HepG2 (cell line): ENCODE data around the gene CACNB4. TPM values are rescaled to one million over a fixed set of nuclear protein-coding genes. Genes with fewer than 3 reads are reported as not detected.

Experiments
- EED ChIP-seq: sonication (generic); formaldehyde crosslinking; IDR thresholded peaks from 2 replicates; pipeline ENCODE4 v1.5.0; 2020; ENCODE audit warnings: mild to moderate bottlenecking, missing genetic modification reagents
- FLYWCH1 ChIP-seq: sonication (generic); formaldehyde crosslinking; IDR thresholded peaks from 2 replicates; pipeline ENCODE4 v1.8.1; 2023; ENCODE audit warnings: mild to moderate bottlenecking, missing genetic modification reagents
- HNRNPH1 ChIP-seq: fragments of 200-400 bp; formaldehyde crosslinking; optimal IDR thresholded peaks from 2 replicates; pipeline ENCODE3; 2017; ENCODE audit warnings: mild to moderate bottlenecking, low read depth, low read length
- KDM6A ChIP-seq: IDR thresholded peaks from 2 replicates; pipeline ENCODE4 v1.6.1; 2016; ENCODE audit warnings: low read depth
- NR1H2 ChIP-seq: sonication (generic); formaldehyde crosslinking; IDR thresholded peaks from 2 replicates; pipeline ENCODE4 v1.8.1; 2022; ENCODE audit warnings: low read depth, missing genetic modification reagents, borderline replicate concordance
- SMAD3 ChIP-seq: sonication (generic); formaldehyde crosslinking; IDR thresholded peaks from 2 replicates; pipeline ENCODE4 v1.4.0; 2020; ENCODE audit warnings: missing genetic modification reagents
- SRSF9 ChIP-seq: fragments of 200-400 bp; formaldehyde crosslinking; IDR thresholded peaks from 2 replicates; pipeline ENCODE4 v1.6.1; 2018; ENCODE audit warnings: borderline replicate concordance, mild to moderate bottlenecking, low read depth, low read length; ENCODE audit not compliant: insufficient read depth, poor library complexity, severe bottlenecking
- SSRP1 ChIP-seq: IDR thresholded peaks from 2 replicates; pipeline ENCODE4 v1.6.1; 2016; ENCODE audit warnings: control low read depth
- ZBTB38 ChIP-seq: sonication (generic); formaldehyde crosslinking; IDR thresholded peaks from 2 replicates; pipeline ENCODE4 v1.5.1; 2020; ENCODE audit warnings: mild to moderate bottlenecking, missing genetic modification reagents
- ZEB1 ChIP-seq: IDR thresholded peaks from 2 replicates; pipeline ENCODE4 v1.6.1; 2012; ENCODE audit warnings: mild to moderate bottlenecking, low read depth, inconsistent platforms; ENCODE audit not compliant: insufficient replicate concordance
- ZNF563 ChIP-seq: sonication (generic); formaldehyde crosslinking; IDR thresholded peaks from 2 replicates; pipeline ENCODE4 v1.8.0; 2022; ENCODE audit warnings: mild to moderate bottlenecking, moderate library complexity, missing genetic modification reagents
- ZNF607 ChIP-seq: sonication (generic); formaldehyde crosslinking; IDR thresholded peaks from 2 replicates; pipeline ENCODE4 v1.5.1; 2020; ENCODE audit warnings: missing genetic modification reagents, mild to moderate bottlenecking, borderline replicate concordance
- ZNF768 ChIP-seq: sonication (generic); formaldehyde crosslinking; IDR thresholded peaks from 2 replicates; pipeline ENCODE4 v1.4.0; 2020; ENCODE audit warnings: missing genetic modification reagents
- ZSCAN20 ChIP-seq: sonication (generic); formaldehyde crosslinking; IDR thresholded peaks from 2 replicates; pipeline ENCODE4 v1.4.0; 2020; ENCODE audit warnings: missing genetic modification reagents, mild to moderate bottlenecking, borderline replicate concordance
- polyA plus RNA-seq, 8 experiments: library from polyadenylated mRNA; depleted of rRNA in 3 of 8; stranded (reverse) in 7 of 8; unstranded in 1 of 8; fragments of >200 nt; fragmentation: Illumina TruSeq in 4 of 8; extraction: Trizol in 4 of 8; gene quantifications; 2 replicates each; pipeline versions ENCODE4 v1.2.1 to v1.2.3, GENCODE V29; 2011 to 2016; ENCODE audit warnings: low read depth in 4 of 8, missing spikeins in 1 of 8, mixed read lengths in 1 of 8; ENCODE audit not compliant: insufficient read depth in 1 of 8
- total RNA-seq, 5 experiments: library from RNA; depleted of rRNA; stranded (reverse); fragments of >200 nt; fragmentation: Illumina TruSeq; extraction: Trizol; gene quantifications; 2 replicates each; pipeline ENCODE4 v1.2.3, GENCODE V29; 2016; ENCODE audit warnings: low read depth in 1 of 5
- TF ChIP-seq, protein P1 (sequence below): sonication (generic); formaldehyde crosslinking; IDR thresholded peaks from 2 replicates; pipeline ENCODE4 v1.9.0; 2021; ENCODE audit warnings: mild to moderate bottlenecking, missing genetic modification reagents
- TF ChIP-seq, protein P2 (sequence below): sonication (generic); formaldehyde crosslinking; conservative IDR thresholded peaks from 2 replicates; pipeline ENCODE4 v1.8.0; 2022; ENCODE audit warnings: low read depth, missing genetic modification reagents
- TF ChIP-seq, protein P3 (sequence below): sonication (generic); formaldehyde crosslinking; IDR thresholded peaks from 2 replicates; pipeline ENCODE4 v1.4.0; 2020; ENCODE audit warnings: missing genetic modification reagents, mild to moderate bottlenecking, borderline replicate concordance

The CACNB4 gene
- total and polyA plus RNA-seq, 2 of the 13 experiments (the other 11 are each of a cell fraction or from before 2014, with no cell fraction given) = 5.1 to 14.3 TPM

DNA sequence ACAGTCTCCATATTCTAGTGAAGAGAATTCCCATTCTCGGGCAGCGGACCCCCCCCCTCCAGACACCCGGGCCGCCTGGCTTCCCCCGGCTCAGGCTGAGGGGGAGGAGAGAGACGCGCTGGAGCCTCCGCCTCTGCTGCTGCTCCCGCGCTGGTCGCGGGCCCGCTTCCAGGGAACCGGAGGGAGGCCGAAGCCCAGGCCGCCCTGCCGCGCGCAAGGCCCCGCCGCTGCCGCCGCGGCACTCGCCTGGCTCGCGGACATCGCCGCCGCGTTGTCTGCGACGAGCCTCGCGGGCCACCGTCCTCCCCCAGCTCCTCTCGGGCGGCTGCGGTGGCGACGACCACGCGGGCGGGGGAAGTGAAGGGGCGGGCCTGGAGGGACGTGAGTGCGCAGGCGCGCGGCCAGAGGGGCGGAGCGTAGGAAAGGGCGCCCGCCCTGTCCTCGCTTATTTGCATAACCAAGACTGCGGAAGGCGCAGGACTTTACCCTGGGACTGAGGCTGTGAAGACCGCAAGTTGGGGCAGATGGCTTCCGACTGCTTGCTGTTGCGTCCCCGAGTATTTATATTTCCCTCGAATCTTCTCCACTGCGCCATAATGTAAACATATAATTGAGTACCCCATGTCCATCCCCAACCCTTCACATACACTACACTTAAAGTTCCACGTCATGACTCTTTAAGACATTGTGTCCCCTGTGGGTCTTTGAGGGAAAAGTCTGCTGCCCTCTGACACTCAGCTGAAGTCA, 270.5 kb downstream of the CACNB4 start, which contains the start of gene ARL5A (continued):
- TF ChIP-seq ZNF607 (0 out of 2 replicates have a peak, but pooled peaks have one; percentile 4), ZEB1 (no peak), NR1H2 (CRISPR knock-in tag) (peak; percentile 85; the same call in 1 of the 2 replicates), SRSF9 (no peak), ZBTB38 (CRISPR knock-in tag) (peak; percentile 92), ZNF768 (CRISPR knock-in tag) (peak; percentile 68; the same call in 1 of the 2 replicates), EED (CRISPR knock-in tag) (peak; percentile 30; the same call in 1 of the 2 replicates), FLYWCH1 (CRISPR knock-in tag) (no peak), ZNF563 (CRISPR knock-in tag) (peak; percentile 97), KDM6A (no peak), SSRP1 (no peak), SMAD3 (peak; percentile 57), HNRNPH1 (no peak), ZSCAN20 (CRISPR knock-in tag) (no peak)
- TF ChIP-seq, protein P1, sequence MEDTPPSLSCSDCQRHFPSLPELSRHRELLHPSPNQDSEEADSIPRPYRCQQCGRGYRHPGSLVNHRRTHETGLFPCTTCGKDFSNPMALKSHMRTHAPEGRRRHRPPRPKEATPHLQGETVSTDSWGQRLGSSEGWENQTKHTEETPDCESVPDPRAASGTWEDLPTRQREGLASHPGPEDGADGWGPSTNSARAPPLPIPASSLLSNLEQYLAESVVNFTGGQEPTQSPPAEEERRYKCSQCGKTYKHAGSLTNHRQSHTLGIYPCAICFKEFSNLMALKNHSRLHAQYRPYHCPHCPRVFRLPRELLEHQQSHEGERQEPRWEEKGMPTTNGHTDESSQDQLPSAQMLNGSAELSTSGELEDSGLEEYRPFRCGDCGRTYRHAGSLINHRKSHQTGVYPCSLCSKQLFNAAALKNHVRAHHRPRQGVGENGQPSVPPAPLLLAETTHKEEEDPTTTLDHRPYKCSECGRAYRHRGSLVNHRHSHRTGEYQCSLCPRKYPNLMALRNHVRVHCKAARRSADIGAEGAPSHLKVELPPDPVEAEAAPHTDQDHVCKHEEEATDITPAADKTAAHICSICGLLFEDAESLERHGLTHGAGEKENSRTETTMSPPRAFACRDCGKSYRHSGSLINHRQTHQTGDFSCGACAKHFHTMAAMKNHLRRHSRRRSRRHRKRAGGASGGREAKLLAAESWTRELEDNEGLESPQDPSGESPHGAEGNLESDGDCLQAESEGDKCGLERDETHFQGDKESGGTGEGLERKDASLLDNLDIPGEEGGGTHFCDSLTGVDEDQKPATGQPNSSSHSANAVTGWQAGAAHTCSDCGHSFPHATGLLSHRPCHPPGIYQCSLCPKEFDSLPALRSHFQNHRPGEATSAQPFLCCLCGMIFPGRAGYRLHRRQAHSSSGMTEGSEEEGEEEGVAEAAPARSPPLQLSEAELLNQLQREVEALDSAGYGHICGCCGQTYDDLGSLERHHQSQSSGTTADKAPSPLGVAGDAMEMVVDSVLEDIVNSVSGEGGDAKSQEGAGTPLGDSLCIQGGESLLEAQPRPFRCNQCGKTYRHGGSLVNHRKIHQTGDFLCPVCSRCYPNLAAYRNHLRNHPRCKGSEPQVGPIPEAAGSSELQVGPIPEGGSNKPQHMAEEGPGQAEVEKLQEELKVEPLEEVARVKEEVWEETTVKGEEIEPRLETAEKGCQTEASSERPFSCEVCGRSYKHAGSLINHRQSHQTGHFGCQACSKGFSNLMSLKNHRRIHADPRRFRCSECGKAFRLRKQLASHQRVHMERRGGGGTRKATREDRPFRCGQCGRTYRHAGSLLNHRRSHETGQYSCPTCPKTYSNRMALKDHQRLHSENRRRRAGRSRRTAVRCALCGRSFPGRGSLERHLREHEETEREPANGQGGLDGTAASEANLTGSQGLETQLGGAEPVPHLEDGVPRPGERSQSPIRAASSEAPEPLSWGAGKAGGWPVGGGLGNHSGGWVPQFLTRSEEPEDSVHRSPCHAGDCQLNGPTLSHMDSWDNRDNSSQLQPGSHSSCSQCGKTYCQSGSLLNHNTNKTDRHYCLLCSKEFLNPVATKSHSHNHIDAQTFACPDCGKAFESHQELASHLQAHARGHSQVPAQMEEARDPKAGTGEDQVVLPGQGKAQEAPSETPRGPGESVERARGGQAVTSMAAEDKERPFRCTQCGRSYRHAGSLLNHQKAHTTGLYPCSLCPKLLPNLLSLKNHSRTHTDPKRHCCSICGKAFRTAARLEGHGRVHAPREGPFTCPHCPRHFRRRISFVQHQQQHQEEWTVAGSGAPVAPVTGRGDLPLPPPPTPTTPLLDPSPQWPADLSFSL (CRISPR knock-in tag) = no peak; the same call in 1 of the 2 replicates
- TF ChIP-seq, protein P2, sequence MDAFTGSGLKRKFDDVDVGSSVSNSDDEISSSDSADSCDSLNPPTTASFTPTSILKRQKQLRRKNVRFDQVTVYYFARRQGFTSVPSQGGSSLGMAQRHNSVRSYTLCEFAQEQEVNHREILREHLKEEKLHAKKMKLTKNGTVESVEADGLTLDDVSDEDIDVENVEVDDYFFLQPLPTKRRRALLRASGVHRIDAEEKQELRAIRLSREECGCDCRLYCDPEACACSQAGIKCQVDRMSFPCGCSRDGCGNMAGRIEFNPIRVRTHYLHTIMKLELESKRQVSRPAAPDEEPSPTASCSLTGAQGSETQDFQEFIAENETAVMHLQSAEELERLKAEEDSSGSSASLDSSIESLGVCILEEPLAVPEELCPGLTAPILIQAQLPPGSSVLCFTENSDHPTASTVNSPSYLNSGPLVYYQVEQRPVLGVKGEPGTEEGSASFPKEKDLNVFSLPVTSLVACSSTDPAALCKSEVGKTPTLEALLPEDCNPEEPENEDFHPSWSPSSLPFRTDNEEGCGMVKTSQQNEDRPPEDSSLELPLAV = no peak
- TF ChIP-seq, protein P3, sequence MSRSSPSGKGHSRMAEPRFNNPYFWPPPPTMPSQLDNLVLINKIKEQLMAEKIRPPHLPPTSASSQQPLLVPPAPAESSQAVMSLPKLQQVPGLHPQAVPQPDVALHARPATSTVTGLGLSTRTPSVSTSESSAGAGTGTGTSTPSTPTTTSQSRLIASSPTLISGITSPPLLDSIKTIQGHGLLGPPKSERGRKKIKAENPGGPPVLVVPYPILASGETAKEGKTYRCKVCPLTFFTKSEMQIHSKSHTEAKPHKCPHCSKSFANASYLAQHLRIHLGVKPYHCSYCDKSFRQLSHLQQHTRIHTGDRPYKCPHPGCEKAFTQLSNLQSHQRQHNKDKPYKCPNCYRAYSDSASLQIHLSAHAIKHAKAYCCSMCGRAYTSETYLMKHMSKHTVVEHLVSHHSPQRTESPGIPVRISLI = no peak
